GM18519 (cell line): ENCODE results near the gene APH1B.

Source experiments
- ATAC-seq: cut with Tn5 transposase; IDR thresholded peaks from one replicate; pipeline ENCODE4 v1.9.1; 2021; ENCODE audit warnings: mild to moderate bottlenecking, moderate library complexity; ENCODE audit not compliant: unreplicated experiment, low FRiP score

APH1B gene

GRCh38 chr15:63251701-63252100 is 25.7 kb upstream of the APH1B start:
- no peak for ATAC-seq

GRCh38 chr15:63252292-63252691 is 25.1 kb upstream of the APH1B start:
- no peak for ATAC-seq

GRCh38 chr15:63254991-63255390 is 22.4 kb upstream of the APH1B start:
- ATAC-seq, result no peak

GRCh38 chr15:63255489-63255990 is 21.9 kb upstream of the APH1B start:
- no peak for ATAC-seq

GRCh38 chr15:63256433-63257274 is 20.8 kb upstream of the APH1B start:
- ATAC-seq, result no peak

GRCh38 chr15:63258658-63259057 is 18.7 kb upstream of the APH1B start:
- ATAC-seq, result no peak

- no peak for ATAC-seq
Measured at GRCh38 chr15:63260791-63261190, 16.6 kb upstream of the APH1B start.

- ATAC-seq, result no peak
Measured at GRCh38 chr15:63261311-63261710, 16.1 kb upstream of the APH1B start.

GRCh38 chr15:63263519-63263918 is 13.9 kb upstream of the APH1B start:
- ATAC-seq, result no peak

- no peak for ATAC-seq
Measured at GRCh38 chr15:63264688-63265293, 12.6 kb upstream of the APH1B start.

GRCh38 chr15:63274427-63274826 is 3.0 kb upstream of the APH1B start:
- no peak for ATAC-seq

- ATAC-seq, result no peak
Measured at GRCh38 chr15:63276342-63277037, 915 bp upstream of the APH1B start.

- ATAC-seq, result no peak
Measured at GRCh38 chr15:63277893-63278456, 570 bp downstream of the APH1B start.

GRCh38 chr15:63283126-63283525 is 5.7 kb downstream of the APH1B start:
- ATAC-seq, result no peak

- no peak for ATAC-seq
Measured at GRCh38 chr15:63284335-63284734, 6.9 kb downstream of the APH1B start.

GRCh38 chr15:63287109-63287508 is 9.7 kb downstream of the APH1B start:
- ATAC-seq, result no peak

GRCh38 chr15:63288342-63288741 is 10.9 kb downstream of the APH1B start:
- no peak for ATAC-seq

GRCh38 chr15:63288778-63289378 is 11.5 kb downstream of the APH1B start:
- ATAC-seq, result no peak

- ATAC-seq, result no peak
Measured at GRCh38 chr15:63291507-63291906, 14.1 kb downstream of the APH1B start.

- no peak for ATAC-seq
Measured at GRCh38 chr15:63292241-63292640, 14.8 kb downstream of the APH1B start.

GRCh38 chr15:63292771-63293170 is 15.4 kb downstream of the APH1B start:
- ATAC-seq, result no peak
